HCT116 (cell line): ENCODE results near the gene TSHZ1. TPM values are rescaled to one million over a fixed set of nuclear protein-coding genes. Genes with fewer than 3 reads are reported as not detected.

ENCODE experiments used
- ATAC-seq: fragments of 200-7000 bp; cut with Tn5 transposase; 2 replicates; pipeline ENCODE4 v1.9.1; 2020; ENCODE audit warnings: mild to moderate bottlenecking, moderate library complexity
- BruUV-seq: library from RNA; stranded (reverse); fragments of 400-500 nt; replicated peaks from 2 replicates; lab custom pipeline; 2021; lab: Mats Ljungman, UMichigan
- CTCF ChIA-PET: fragments of 300-600 bp; sonication (Branson Sonifier 250); formaldehyde crosslinking; loops from one replicate; lab custom pipeline; 2021; ENCODE audit warnings: antibody characterized with exemption; lab: Charles Lee
- POLR2A ChIA-PET: fragments of 300-600, 350-600 bp; sonication (Branson Sonifier 250); formaldehyde crosslinking; loops from one replicate; lab custom pipeline; 2021; ENCODE audit warnings: antibody characterized with exemption; lab: Charles Lee
- RAD21 ChIA-PET, 2 experiments: fragments of 300-600 bp; sonication (Branson Sonifier 250); formaldehyde crosslinking; loops; one replicate each; lab custom pipeline; 2023; ENCODE audit warnings: low total read pairs in 2 of 2; ENCODE audit not compliant: uncharacterized antibody in 2 of 2, unreplicated experiment in 2 of 2, low non-redundant PET in 1 of 2; lab: Charles Lee
- DNase-seq: peaks from one replicate; pipeline ENCODE4 v3.0.0-alpha.2; 2010; ENCODE audit warnings: low read depth, low spot score
- H2AFZ ChIP-seq: fragments of 200-600 bp; shearing (Covaris generic), sonication (generic); 2 replicates; pipeline ENCODE4 v1.6.1; 2017; ENCODE audit warnings: low read depth, mixed run types, mixed read lengths, antibody characterized with exemption, low read length; ENCODE audit not compliant: poor library complexity, severe bottlenecking
- H3K27ac ChIP-seq: 2 replicates; pipeline ENCODE4 v1.5.1; 2012; ENCODE audit warnings: low read depth, low read length
- H3K27me3 ChIP-seq: fragments of 200-600 bp; sonication (generic); 2 replicates; pipeline ENCODE4 v1.6.1; 2016; ENCODE audit warnings: mixed run types, low read length, mixed read lengths; ENCODE audit not compliant: insufficient read depth
- H3K36me3 ChIP-seq, 2 experiments: fragments of 200-500 bp in 1 of 2; fragments of 200-600 bp in 1 of 2; sonication (Bioruptor generic) in 1 of 2; sonication (generic) in 1 of 2; 2 replicates each; pipeline versions ENCODE4 v1.5.1 to v1.6.1; 2014 to 2016; ENCODE audit warnings: low read length in 2 of 2, inconsistent platforms in 1 of 2, mixed read lengths in 1 of 2, mixed run types in 1 of 2; ENCODE audit not compliant: insufficient read depth in 2 of 2, control insufficient read depth in 1 of 2
- H3K4me1 ChIP-seq, 2 experiments: fragments of 200-600 bp in 1 of 2; sonication (generic) in 1 of 2; 2 replicates each; pipeline versions ENCODE4 v1.5.1 to v1.6.1; 2012 to 2017; ENCODE audit warnings: low read length in 2 of 2, inconsistent platforms in 1 of 2, mild to moderate bottlenecking in 1 of 2, mixed read lengths in 1 of 2, mixed run types in 1 of 2, moderate library complexity in 1 of 2; ENCODE audit not compliant: insufficient read depth in 2 of 2, control insufficient read depth in 1 of 2
- H3K4me2 ChIP-seq: fragments of 200-600 bp; sonication (generic); 2 replicates; pipeline ENCODE4 v1.6.1; 2017; ENCODE audit warnings: mixed run types, low read length, mixed read lengths
- H3K4me3 ChIP-seq, 2 experiments: fragments of 200-600 bp in 1 of 2; sonication (generic) in 1 of 2; replicated peaks in 1 of 2; 2 replicates each; pipeline ENCODE4 v1.5.1; 2011 to 2016; ENCODE audit warnings: low read length in 2 of 2, control low read depth in 1 of 2, low read depth in 1 of 2, mild to moderate bottlenecking in 1 of 2, mixed read lengths in 1 of 2, mixed run types in 1 of 2
- H3K79me2 ChIP-seq: fragments of 200-600 bp; sonication (generic); 2 replicates; pipeline ENCODE4 v1.6.1; 2017; ENCODE audit warnings: mild to moderate bottlenecking, mixed run types, low read length, moderate library complexity, mixed read lengths; ENCODE audit not compliant: insufficient read depth
- H3K9ac ChIP-seq: fragments of 200-600 bp; sonication (generic); 2 replicates; pipeline ENCODE4 v1.6.1; 2016; ENCODE audit warnings: low read length, mixed read lengths
- H3K9me2 ChIP-seq: fragments of 200-600 bp; sonication (generic), shearing (Covaris generic); 2 replicates; pipeline ENCODE4 v1.6.1; 2017; ENCODE audit warnings: mixed run types, mild to moderate bottlenecking, moderate library complexity; ENCODE audit not compliant: insufficient read depth
- H3K9me3 ChIP-seq, 2 experiments: fragments of 200-500 bp in 1 of 2; fragments of 200-600 bp in 1 of 2; sonication (Bioruptor generic) in 1 of 2; sonication (generic) in 1 of 2; 2 replicates each; pipeline ENCODE4 v1.6.1; 2014 to 2017; ENCODE audit warnings: low read length in 2 of 2, mixed read lengths in 2 of 2, inconsistent platforms in 1 of 2, low read depth in 1 of 2, mild to moderate bottlenecking in 1 of 2, mixed run types in 1 of 2, moderate library complexity in 1 of 2; ENCODE audit not compliant: control insufficient read depth in 1 of 2, insufficient read depth in 1 of 2
- H4K20me1 ChIP-seq: fragments of 200-600 bp; sonication (generic), shearing (Covaris generic); 2 replicates; pipeline ENCODE4 v1.6.1; 2017; ENCODE audit warnings: mixed run types, mild to moderate bottlenecking, moderate library complexity; ENCODE audit not compliant: insufficient read depth
- ATF3 ChIP-seq: IDR thresholded peaks from 2 replicates; pipeline ENCODE4 v1.6.1; 2012
- CBX3 ChIP-seq: IDR thresholded peaks from 2 replicates; pipeline ENCODE4 v1.6.1; 2012; ENCODE audit warnings: low read depth
- EGR1 ChIP-seq: IDR thresholded peaks from 2 replicates; pipeline ENCODE4 v1.6.1; 2012; ENCODE audit warnings: low read depth
- FOSL1 ChIP-seq: IDR thresholded peaks from 2 replicates; pipeline ENCODE4 v1.6.1; 2012; ENCODE audit warnings: low read depth
- JUND ChIP-seq: IDR thresholded peaks from 2 replicates; pipeline ENCODE4 v1.6.1; 2012
- MAX ChIP-seq: IDR thresholded peaks from 2 replicates; pipeline ENCODE4 v1.6.1; 2012
- POLR2A ChIP-seq: IDR thresholded peaks from 2 replicates; pipeline ENCODE4 v1.7.0; 2011; ENCODE audit warnings: borderline replicate concordance; ENCODE audit not compliant: insufficient read depth, insufficient read length; ENCODE audit errors: extremely low read depth
- POLR2AphosphoS5 ChIP-seq: IDR thresholded peaks from 2 replicates; pipeline ENCODE4 v1.6.1; 2011; ENCODE audit warnings: mild to moderate bottlenecking, low read depth, low read length, moderate library complexity
- SIN3A ChIP-seq: IDR thresholded peaks from 2 replicates; pipeline ENCODE4 v1.6.1; 2012; ENCODE audit warnings: low read depth
- SP1 ChIP-seq: IDR thresholded peaks from 2 replicates; pipeline ENCODE4 v1.6.1; 2012; ENCODE audit warnings: low read depth
- SRF ChIP-seq: IDR thresholded peaks from 2 replicates; pipeline ENCODE4 v1.6.1; 2012; ENCODE audit warnings: low read depth
- TCF7L2 ChIP-seq: IDR thresholded peaks from 2 replicates; pipeline ENCODE4 v1.7.0; 2011; ENCODE audit warnings: borderline replicate concordance, inconsistent platforms; ENCODE audit not compliant: insufficient read depth, insufficient read length; ENCODE audit errors: extremely low read depth
- YY1 ChIP-seq: IDR thresholded peaks from 2 replicates; pipeline ENCODE4 v1.6.1; 2011; ENCODE audit warnings: low read length, low read depth, moderate library complexity, mild to moderate bottlenecking; ENCODE audit not compliant: insufficient replicate concordance; ENCODE audit errors: extremely low read depth
- ZBTB33 ChIP-seq: IDR thresholded peaks from 2 replicates; pipeline ENCODE4 v1.6.1; 2011; ENCODE audit warnings: mild to moderate bottlenecking, low read length, moderate library complexity; ENCODE audit not compliant: insufficient replicate concordance; ENCODE audit errors: extremely low read depth
- ZFX ChIP-seq: fragments of 450-650 bp; IDR thresholded peaks from 2 replicates; pipeline ENCODE4 v1.6.1; 2017
- ZNF274 ChIP-seq: fragments of 200-500 bp; sonication (Bioruptor generic); IDR thresholded peaks from 2 replicates; pipeline ENCODE4 v1.6.1; 2014; ENCODE audit warnings: mild to moderate bottlenecking, low read depth, low read length, inconsistent platforms
- intact Hi-C: fragments of 100-400 bp; cut with micrococcal nuclease; formaldehyde crosslinking; loops from 2 replicates; pipeline ENCODE4 v1.10.0; 2022
- total RNA-seq: library from RNA; stranded (reverse); gene quantifications from one replicate; pipeline ENCODE4 v1.2.1, GENCODE V29; 2021; ENCODE audit not compliant: unreplicated experiment
- TF ChIP-seq, protein P1 (sequence below), 3 experiments: fragments of 200-600 bp in 1 of 3; sonication (generic) in 1 of 3; IDR thresholded peaks in 2 of 3; conservative IDR thresholded peaks in 1 of 3; 2 replicates each; pipeline ENCODE4 v1.5.1; 2012 to 2017; ENCODE audit warnings: low read depth in 2 of 3, low read length in 2 of 3, antibody characterized with exemption in 1 of 3, borderline replicate concordance in 1 of 3, control low read depth in 1 of 3, mild to moderate bottlenecking in 1 of 3, mixed read lengths in 1 of 3, mixed run types in 1 of 3, moderate library complexity in 1 of 3; ENCODE audit not compliant: insufficient read depth in 1 of 3

Gene TSHZ1
- total RNA-seq, 1 experiment from 2014 or later = 5.7 TPM

GRCh38 chr18:75287700-75288099, 77.1 kb downstream of the TSHZ1 start:
- POLR2A ChIA-PET = no interaction called here
- Histone ChIP-seq H3K27ac (no peak overlapping the region), H3K9ac (no peak overlapping the region), H3K79me2 (no peaks in the 10 kb centered on the region), H3K9me2 (no peaks in the 10 kb centered on the region), H4K20me1 (no peaks in the 10 kb centered on the region), H3K27me3 (no peaks in the 10 kb centered on the region), H3K4me1 (no peaks in the 10 kb centered on the region), H3K36me3 (no peaks in the 10 kb centered on the region), H2AFZ (no peak overlapping the region), H3K9me3 (no peaks in the 10 kb centered on the region), H3K4me2 (no peak overlapping the region), H3K4me3 (no peak overlapping the region)
- ATAC-seq = no peak
- CTCF ChIA-PET = no interaction called here
- no TSS peak for BruUV-seq
- intact Hi-C loops = no loop called here
- TF ChIP-seq JUND = no peak
- no peak for TF ChIP-seq YY1
- no peak for DNase-seq
- RAD21 ChIA-PET = no interaction called here

DNA sequence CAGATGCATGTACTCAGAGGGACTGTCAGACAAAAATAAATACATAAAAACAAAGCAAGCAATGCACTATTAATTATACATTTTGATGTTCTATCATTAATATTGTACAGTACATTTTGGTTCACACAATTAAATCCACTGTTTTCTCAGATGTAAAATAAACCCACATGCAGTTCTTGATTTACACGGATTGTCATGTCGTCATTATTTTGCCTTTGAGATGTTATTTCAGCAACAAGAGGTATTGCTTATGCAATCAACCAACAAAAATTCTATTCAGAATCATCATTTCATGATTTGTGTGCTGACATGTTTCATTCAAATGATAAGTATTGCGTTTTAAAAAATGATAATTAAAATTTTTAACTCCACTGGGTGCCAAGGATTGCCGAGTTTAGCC, 79.2 kb downstream of the TSHZ1 start:
- Histone ChIP-seq H3K4me3 (no peak overlapping the region), H3K79me2 (no peaks in the 10 kb centered on the region), H3K4me1 (no peaks in the 10 kb centered on the region), H3K36me3 (no peaks in the 10 kb centered on the region), H3K9me3 (no peaks in the 10 kb centered on the region), H3K27me3 (no peaks in the 10 kb centered on the region), H2AFZ (no peak overlapping the region), H3K9ac (no peak overlapping the region), H3K9me2 (no peaks in the 10 kb centered on the region), H3K4me2 (no peak overlapping the region), H3K27ac (no peak overlapping the region), H4K20me1 (no peaks in the 10 kb centered on the region)
- ChIA-PET RAD21 (no interaction called here), CTCF (no interaction called here), POLR2A (no interaction called here)
- ATAC-seq (no peak), DNase-seq (no peak)
- intact Hi-C loops = no loop called here
- BruUV-seq = no TSS peak
- no peak for TF ChIP-seq ATF3
- no peak for TF ChIP-seq EGR1
- no peak for TF ChIP-seq POLR2A
- TF ChIP-seq SP1 = no peak
- TF ChIP-seq ZFX = no peak
- no peak for TF ChIP-seq SIN3A
- TF ChIP-seq YY1 = no peak
- TF ChIP-seq ZNF274 = no peak
- TF ChIP-seq TCF7L2 = no peak
- TF ChIP-seq, protein P1, sequence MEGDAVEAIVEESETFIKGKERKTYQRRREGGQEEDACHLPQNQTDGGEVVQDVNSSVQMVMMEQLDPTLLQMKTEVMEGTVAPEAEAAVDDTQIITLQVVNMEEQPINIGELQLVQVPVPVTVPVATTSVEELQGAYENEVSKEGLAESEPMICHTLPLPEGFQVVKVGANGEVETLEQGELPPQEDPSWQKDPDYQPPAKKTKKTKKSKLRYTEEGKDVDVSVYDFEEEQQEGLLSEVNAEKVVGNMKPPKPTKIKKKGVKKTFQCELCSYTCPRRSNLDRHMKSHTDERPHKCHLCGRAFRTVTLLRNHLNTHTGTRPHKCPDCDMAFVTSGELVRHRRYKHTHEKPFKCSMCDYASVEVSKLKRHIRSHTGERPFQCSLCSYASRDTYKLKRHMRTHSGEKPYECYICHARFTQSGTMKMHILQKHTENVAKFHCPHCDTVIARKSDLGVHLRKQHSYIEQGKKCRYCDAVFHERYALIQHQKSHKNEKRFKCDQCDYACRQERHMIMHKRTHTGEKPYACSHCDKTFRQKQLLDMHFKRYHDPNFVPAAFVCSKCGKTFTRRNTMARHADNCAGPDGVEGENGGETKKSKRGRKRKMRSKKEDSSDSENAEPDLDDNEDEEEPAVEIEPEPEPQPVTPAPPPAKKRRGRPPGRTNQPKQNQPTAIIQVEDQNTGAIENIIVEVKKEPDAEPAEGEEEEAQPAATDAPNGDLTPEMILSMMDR (IDR thresholded peaks at IDR 0.05 in 2 of 3, conservative IDR thresholded peaks at IDR 0.05 in 1 of 3; ENCODE audit: borderline replicate concordance in 1 of 3, insufficient read depth in 1 of 3, low read depth in 2 of 3, low read length in 2 of 3) = no peak
- TF ChIP-seq CBX3 = no peak
- TF ChIP-seq SRF = no peak
- TF ChIP-seq POLR2AphosphoS5 = no peak
- TF ChIP-seq FOSL1 = no peak
- no peak for TF ChIP-seq MAX
- TF ChIP-seq ZBTB33 = no peak
